HG02840 (cell line): Measurements from ENCODE around the gene COQ2.
"Not testable (repeated sequence)": the region's sequence is repeated elsewhere in the genome, so short reads cannot be mapped to it uniquely, and the experiment has no call there.

Source experiments
- ATAC-seq: cut with Tn5 transposase; IDR thresholded peaks from one replicate; pipeline ENCODE4 v1.9.1; 2021; ENCODE audit warnings: mild to moderate bottlenecking, moderate library complexity, moderate number of reproducible peaks; ENCODE audit not compliant: unreplicated experiment, low FRiP score

COQ2 gene

DNA sequence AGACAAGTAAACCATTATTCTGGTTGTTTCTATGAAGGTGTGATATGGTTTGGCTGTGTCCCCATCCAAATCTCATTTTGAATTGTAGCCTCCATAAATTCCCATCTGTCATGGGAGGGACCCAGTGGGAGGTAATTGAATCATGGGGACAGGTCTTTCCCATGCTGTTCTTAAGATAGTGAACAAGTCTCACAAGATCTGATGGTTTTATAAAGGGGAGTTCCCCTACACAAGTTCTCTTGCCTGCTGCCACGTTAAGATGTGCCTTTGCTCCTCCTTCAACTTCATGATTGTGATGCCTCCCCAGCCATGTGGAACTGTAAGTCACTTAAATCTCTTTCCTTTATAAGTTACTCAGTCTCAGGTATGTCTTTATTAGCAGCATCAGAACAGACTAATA, 3.8 kb upstream of the COQ2 start:
- not testable (repeated sequence) for ATAC-seq

DNA sequence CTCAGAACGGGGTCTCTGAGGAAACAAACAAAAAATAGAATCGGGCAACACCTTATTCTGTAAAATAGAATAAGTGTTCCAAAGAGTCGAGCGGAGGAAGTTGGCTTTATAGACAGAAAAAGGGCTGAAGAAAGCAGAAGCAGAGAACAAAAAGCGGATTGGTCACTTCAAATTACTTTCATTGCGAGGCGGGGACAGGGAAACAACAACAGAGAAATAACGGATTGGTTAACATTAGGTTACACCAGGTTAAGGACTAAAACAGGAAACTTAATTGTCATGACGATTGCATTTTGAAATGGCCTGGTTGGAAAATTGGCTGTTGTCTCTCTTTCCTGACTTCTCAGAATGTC, 433 bp upstream of the COQ2 start:
- no peak for ATAC-seq

DNA sequence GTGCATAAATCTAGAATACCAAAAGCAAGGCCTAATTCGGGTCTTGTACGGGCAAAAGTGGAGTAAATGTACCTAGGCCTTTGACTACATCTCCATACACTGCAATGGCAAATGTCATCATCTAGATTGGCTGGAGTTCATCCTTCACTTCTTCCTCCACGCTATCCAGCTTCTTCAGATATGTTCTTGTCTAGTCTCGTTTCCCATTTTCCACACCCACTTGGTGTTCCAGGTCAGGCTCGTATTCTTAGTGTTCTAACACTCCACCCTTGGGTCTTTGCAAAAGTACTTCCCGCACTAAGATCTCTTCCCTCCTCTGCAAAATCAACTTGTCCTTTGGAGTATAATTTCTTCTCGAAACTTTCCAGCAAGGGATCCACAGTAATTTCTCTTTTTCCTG, 1.4 kb downstream of the COQ2 start:
- ATAC-seq, result no peak

DNA sequence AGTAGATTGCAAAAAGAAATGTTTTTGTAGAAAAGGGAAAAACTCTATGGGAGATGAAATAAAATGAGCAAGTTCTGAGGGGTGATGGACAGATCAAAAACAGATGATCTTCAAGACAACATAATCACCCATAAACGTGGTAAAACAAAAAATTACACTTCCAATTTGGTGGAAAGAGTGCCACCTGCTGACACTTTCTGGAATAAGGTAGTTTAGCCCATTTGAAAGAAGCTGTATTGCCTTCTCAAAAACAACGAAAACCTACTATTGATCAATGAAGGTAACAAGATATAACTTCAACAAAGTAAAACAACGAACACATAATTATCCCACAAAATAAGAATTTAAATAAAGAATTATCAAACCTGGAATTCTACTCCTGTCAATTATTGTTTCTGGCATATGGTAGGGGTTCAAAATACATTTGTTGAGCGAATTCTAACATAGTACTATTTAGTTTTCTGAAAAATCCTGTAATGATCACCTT, 2.5 kb downstream of the COQ2 start:
- no peak for ATAC-seq

DNA sequence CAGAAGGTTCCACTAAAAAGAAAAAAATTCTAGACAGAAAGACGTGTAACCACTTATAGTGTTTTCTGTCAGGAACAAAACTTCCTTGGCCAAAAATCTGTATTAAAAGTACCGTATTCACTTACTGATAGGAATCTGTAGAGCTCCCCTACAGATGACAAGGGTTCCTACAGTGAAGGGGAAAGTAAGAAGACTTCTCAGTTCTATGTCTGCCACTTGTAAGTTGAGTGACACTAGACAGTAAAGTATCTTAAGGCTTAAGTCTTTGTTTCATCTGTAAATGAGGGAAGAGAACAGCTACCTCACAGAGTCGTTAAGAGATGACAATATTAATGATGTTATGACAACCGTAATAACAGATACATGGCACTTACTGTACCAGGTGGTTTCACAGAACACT, 3.3 kb downstream of the COQ2 start:
- ATAC-seq, result no peak

DNA sequence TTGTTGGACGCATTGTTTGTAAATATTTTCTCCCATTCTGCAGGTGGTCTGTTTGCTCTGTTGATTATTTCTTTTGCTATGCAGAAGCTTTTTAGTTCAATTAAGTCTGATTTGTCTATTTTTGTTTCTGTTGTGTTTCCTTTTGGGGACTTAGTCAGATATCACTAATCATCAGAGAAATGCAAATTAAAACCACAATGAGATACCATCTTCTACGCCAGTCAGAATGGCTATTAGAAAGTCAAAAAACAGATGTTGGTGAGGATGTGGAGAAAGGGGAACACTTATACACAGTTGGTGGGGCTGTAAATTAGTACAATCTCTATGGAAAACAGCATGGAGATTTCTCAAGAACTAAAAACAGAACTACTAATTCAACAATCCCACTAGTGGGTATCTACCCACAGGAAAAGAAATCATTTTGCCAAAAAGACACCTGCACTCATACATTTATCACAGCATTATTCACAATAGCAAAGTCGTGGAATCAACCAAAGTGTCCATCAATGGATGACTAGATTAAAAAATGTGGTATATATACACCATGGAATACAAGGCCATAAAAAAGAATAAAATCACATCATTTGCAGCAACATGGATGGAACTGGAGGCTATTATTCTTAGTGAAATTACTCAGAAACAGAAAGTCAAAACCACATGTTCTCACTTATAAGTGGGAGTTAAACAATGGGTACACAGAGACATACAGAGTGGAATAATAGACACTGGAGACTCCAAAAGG, 8.1 kb downstream of the COQ2 start:
- ATAC-seq, result peak; percentile 63

DNA sequence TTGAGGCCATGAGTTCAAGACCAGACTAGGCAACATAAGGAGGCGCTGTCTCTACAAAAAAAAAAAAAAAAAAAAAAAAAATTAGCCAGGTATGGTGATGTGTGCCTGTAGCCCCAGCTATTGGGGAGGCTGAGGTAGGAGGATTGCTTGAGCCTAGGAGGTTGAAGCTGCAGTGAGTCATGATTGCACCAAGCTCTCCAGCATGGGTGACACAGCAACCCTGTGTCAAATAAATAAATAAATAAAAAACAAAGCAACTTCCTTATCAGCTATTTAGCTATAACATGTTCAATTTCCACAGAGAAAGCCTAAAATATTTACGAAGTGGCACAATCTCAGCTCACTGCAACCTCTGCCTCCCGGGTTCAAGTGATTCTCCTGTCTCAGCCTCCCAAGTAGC, 10.7 kb downstream of the COQ2 start:
- not testable (repeated sequence) for ATAC-seq

DNA sequence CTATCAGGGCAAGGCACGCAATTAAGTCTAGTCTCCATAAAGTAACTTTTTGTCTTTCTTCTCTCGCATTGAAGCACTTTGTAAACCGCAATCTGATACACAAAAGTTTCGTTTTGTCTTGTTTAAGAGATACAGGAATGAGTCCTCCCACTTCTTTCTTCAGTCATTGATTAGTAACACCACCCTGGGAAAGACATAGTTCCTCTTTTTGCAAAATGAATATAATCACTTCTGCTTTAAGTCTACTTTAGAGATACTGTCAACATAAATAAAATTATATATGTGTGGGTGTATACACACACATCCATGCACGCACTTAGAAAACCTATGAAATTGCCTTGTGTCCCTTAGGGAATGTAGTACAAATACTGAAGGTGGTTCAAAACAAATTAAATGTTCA, 11.7 kb downstream of the COQ2 start:
- ATAC-seq, result peak; percentile 91

DNA sequence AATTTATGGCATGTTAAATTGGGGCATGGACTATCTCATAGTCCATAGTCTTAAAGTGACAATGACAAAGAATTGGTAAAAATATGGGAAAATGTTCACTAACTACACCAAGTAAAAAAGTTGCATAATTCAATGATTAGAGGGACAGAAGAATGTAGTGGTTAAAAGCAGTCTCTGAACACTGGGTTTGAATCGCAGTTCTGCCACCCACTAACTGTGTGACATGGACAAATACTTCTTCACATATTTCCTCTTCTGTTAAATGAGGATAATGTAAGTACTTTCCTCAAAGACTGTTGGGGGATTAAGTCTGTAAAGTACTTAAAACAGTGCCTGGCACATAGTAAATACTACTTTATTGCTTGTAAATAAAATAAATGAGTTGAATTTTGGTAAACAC, 15.3 kb downstream of the COQ2 start:
- no peak for ATAC-seq

DNA sequence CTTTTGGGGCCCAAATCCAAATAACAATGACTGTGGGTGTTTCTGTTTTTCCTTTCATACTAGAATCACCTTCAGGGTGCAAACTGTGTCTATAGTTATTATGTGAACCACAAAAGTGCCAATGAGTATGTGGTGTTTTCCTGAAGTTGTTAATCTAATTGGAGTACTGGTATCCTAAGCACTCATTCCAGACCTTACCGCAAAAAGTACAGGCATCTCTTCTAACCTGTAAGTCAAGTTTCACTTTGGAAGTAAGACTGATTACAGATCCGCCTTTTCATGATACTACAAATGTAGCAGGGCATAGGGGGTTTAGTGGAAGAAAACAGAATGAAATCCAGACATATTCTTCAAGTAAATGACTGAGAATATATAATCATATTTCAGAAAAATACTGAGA, 16.1 kb downstream of the COQ2 start:
- ATAC-seq, result no peak

DNA sequence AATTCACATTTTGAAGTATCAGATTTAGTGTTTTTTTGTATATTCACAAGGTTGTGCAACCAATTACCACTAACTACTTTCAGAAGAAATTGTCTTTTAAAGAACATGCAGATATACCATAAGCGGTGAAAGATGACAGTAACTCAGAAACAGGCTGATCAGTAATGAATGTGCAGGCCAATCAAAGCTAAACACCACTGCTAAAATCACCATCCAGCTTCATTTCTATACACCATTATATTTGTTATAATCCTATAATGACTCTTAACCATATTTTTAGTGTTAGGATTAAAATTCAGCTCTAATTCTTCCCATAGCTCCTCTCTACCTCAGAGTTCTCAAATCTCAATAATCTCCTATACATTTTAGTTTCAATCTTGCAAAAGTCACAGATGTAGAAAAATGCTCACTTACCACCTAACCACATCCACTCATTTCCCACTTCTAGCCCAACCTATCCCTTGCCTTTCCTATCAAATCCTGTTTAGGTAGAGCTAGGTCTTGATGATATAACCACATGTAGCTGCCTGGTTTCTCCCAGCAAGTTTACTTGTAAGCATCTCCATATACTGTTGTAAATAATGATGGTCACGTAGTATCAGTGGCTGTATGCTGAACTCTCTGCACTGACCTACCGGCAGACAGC, 16.6 kb downstream of the COQ2 start:
- ATAC-seq, result no peak

DNA sequence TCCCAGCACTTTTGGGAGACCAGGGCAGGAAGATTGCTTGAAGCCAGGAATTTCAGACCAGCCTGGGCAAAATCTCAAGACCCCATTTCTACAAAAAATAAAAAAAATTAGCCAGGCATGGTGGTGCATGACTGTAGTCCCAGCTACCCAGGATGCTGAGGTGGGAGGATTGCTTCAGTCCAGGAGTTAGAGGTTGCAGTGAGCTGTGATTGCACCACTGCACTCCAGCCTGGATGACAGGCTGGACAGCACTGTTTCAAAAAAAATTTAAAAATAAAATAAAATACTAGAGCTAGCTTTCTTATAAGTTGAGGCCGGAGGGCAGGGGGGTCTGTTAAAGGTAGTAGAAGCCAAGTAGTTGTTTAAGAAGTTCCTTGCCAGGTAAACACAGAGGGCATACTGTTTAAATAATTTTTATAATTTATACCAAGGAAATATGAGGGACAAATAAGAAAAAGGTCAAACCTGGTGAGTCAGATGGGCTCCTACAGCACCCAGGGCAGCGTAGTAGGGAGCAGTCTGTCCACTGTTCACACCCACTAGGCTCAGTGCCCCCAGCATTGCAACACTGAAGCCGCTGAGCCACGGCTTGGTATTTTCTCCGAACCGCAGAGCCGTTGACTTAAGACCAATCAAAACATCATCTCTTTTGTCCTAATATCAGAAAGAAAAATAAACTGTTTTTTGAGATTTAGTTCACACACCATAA, 17.3 kb downstream of the COQ2 start:
- ATAC-seq, result no peak

DNA sequence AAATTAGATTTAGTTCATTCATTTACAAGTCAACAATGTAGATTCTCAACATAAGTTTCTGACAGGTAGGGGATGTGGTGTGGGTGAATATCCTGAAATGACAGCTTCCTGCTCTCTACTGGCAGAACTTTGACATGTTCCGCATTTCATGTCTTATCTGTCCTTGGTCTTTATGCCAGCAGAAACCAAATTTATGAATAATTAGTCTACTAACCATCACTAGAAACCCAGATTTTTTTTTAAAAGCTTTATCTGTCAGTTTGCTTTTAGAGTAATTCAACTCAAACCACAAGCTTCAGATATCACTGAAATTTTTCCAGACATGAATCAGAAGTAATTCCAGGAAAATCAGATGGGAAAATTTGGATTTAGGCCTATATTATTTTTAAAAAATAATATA, 17.9 kb downstream of the COQ2 start:
- no peak for ATAC-seq

DNA sequence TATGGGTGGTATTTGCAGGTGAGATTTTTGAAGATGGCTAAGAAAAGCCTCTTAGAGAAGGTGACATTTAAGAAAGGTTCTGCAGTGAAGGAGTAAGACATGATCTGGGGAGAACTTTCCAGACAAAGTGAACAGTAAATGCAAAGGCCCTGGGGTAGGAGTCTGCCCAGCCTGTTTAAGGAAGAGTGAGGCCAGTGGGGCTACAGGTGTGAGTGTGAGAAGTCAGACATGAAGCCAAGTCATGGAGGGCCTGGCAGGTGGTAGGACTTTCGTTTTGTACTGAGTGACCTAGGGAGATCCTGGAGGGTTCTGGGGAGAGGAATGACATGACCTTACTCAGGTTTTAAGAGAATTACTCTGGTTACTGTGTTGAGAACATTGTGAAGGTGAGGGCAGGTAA, 21.5 kb downstream of the COQ2 start:
- no peak for ATAC-seq

DNA sequence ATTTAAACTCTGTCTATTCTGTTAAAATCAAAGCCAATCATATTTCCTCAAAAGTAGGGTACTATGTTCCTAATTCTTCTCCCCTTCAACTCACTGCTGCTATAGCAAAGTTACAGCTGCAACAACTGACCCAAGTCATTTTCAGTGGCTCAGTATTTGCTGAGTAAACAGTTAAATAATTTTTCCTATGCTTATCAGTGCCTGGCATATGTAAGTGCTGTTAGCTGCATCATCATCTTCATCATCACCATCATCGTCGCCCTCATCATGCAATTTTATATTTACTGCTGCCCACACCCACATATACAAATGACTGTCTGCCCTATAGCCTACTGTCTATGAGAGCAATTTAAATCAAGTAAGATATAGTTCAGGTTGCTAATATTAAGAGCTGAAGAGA, 21.9 kb downstream of the COQ2 start:
- no peak for ATAC-seq

DNA sequence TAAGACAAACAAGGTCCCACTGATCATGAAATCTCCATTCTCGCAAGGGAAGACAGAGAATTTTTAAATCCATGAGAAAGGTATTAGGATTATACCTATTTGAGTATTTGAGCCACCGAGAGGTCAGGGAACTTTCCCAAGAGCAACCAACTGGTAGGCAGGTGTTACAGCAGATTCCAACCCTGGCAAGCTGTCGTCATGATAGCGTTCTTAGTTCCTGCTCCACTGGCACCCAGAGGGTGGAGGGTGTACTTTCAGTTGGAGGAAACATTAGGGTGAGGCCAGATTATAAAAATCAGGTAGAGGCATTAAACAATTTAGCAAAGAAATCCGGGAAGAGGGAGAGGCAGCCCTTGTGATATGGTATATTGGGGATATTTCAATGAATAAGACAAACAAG, 23.3 kb downstream of the COQ2 start:
- ATAC-seq, result no peak

DNA sequence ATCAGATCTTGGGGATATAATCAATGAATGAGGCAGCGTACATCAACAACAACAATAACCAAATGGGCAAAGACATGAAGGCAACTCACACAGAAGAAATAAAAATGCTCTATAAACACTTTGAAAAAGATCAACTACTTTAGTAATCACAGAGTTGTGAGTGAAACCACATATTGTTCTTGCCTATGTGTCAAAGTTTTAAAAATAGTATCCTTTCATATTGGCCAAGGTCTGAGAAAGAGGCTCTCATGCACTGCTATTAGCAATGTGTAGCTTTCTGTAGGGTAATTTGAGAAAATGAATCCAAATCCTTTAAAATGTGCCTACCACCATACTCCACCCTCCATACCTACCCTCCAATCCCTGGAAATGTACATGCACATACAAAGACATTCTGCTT, 25.0 kb downstream of the COQ2 start:
- no peak for ATAC-seq

DNA sequence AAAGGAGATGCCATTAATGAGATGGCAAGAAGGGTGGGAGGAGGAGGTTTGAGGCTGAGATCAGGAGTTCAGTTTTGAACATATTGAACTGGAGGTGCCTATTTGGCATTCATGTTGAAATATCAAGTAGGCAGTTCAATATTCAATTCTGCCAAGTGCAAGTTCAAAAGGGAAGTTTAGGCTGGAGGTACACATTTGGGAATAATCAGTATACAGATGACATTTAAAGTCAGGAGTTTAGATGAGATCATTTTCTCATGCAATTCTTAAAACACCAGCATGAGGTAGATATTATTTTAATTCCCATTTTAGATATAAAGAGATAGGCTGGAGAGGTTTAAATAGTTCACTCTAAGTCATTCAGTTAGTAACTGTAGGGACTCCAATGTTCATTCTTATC, 26.1 kb downstream of the COQ2 start:
- no peak for ATAC-seq

DNA sequence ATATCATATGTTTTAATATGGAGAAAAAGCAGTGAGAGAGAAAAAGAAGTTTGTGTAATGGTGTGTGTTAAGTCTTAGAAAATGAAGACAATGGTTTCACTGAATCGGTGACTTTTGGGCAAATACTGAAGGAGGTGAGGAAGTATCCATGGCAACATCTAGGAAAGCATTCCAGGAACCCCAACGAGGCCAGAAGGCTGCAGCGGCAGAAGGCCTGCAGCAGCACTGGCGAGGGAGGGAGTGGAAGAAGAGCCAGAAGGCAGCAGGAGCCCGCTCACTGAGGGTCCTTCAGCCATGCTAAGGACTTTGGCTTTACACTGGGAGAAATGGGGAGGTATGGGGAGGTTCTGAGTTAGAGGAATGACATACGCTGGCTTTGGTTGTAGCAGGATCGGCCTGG, 26.8 kb downstream of the COQ2 start:
- ATAC-seq, result no peak

DNA sequence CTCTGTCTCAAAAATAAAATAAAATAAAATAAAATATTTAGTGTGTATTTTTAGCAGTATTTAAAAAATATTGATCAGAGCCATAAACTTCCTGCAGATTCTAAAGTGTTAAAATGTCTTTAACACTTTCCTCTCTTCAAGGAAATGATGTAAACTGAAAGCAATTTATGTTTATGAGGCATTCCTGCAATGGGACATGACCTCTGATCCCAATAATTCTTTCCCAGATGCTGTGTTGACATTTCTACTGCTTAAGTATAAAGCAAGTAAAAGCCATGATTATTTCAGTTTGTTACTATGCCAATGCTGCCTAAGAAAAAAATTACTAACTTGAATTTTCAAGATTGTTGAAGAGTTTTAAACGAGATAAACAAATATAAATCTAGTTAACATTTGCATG, 29.0 kb downstream of the COQ2 start:
- no peak for ATAC-seq

DNA sequence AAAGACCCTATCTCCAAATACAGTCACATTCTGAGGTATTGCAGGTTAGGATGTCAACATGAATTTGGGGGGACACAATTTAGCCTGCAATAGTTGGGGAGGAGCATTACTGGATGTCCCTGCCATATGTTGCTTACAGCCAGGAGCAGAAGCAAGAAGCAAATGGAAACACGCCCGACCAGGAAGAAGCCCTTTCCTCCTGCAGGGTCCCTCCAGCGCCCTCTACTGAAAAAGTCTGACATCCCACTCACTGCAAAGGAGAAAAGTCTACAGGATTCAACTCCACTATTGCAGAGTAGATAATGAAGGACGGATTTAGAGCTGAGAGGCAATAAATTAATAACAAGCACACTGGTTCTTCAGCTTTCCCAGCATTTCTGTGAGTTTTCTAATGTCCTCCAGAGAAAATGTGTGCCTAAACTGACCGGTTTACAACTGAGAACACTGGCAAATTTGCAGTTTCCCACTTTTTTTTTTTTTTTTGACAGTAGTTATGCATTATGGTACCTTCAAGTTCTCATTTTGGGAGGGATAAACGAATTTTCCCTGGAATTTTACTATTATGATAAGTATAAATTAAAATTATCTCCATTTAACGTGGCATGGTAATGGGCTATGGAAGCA, 31.7 kb downstream of the COQ2 start:
- no peak for ATAC-seq
